Measurements from ENCODE around the gene SPRED2.

Gene SPRED2, protein sequence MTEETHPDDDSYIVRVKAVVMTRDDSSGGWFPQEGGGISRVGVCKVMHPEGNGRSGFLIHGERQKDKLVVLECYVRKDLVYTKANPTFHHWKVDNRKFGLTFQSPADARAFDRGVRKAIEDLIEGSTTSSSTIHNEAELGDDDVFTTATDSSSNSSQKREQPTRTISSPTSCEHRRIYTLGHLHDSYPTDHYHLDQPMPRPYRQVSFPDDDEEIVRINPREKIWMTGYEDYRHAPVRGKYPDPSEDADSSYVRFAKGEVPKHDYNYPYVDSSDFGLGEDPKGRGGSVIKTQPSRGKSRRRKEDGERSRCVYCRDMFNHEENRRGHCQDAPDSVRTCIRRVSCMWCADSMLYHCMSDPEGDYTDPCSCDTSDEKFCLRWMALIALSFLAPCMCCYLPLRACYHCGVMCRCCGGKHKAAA

DNA sequence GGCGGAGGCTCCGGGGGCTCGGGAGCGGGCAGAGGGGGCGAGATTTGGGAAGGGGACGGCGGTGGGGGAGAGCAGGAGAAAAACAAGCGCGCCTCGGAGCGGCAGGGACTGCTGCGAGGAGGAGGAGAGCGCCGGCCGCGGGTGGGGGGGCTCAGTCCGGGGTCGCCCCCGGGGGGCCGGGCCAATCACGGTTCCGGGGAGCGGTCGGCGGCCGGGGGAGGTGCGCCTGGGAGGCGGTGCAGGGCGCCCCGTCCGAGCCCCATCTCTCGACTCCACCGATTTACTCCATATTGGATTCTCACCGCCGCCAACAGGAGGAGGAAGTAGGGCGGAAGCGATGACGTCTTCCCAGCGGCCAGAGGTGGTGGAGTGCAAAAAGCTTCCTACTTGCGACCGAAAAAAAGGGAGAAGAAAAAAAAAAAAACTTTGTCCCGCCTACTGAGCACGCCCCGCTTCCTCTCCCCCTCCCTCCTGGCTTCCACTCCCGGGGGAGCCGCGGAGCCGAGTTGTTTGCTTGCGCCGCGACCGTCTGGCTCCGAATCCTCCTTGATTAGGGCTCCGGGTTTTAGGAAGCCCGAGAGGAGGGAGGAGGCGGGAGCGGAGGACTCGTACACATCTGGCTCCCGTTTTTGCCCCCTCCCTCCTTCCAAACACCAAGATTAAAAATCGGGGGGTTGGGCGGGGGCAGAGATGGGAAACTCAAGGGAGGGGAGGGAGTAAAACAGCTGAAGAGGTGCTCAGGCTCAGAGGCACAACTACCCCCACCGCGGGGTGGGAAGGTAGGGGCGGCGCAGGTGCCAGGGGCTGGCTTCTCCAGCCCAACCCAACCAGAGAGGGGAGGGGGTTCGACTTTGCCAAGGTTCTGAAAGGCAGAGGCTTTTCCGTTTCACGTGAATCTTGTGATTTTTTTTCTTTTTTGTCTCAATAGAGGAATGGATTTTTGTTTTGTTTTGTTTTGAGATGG is at the start of gene SPRED2:
SPRED2 (minus strand) TSS at position 373 of the 964 bp plus-strand sequence. CDS start 612 bp downstream, outside the sequence.
- DNase-seq = peak; percentile 12

DNA sequence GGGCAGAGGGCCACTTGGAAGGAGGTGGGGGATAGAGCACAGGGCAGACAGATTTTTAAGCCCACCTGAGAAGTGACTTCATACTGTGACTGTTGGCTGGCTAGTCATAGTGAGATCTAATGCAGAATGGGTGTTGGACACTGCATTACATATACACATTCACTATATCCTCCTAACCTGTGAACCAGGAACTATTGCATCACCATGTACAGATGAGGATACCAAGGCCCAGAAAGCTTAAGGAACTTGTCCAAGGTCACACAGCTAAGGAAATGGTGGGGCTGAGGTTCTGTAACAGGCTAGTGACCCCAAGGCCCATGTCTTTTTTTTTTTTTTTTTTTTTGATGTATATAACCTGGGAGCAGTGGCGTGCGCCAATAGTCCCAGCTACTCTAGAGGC is 49.6 kb upstream of the SPRED2 start:
- no peak for DNase-seq

DNA sequence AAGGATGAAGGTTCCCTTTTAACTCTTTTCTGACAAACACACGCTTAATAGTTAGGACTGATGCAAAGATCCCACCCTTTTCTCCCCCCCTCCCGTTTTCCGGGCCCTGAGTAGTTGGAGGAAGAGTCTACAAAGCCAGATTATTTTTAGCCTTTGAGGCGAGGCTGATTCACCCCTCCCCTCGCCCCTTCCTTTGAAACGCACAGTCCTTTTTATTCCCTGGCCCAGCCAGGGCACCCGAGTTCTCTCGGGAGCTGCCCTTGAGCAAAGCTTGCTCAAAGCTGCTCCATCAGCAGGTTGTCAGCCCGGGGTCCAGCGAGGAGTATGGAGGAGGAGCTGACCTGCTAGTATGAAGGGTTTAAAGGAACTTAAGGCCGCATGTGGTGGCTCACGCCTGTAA is 47.1 kb upstream of the SPRED2 start:
- DNase-seq = no peak

DNA sequence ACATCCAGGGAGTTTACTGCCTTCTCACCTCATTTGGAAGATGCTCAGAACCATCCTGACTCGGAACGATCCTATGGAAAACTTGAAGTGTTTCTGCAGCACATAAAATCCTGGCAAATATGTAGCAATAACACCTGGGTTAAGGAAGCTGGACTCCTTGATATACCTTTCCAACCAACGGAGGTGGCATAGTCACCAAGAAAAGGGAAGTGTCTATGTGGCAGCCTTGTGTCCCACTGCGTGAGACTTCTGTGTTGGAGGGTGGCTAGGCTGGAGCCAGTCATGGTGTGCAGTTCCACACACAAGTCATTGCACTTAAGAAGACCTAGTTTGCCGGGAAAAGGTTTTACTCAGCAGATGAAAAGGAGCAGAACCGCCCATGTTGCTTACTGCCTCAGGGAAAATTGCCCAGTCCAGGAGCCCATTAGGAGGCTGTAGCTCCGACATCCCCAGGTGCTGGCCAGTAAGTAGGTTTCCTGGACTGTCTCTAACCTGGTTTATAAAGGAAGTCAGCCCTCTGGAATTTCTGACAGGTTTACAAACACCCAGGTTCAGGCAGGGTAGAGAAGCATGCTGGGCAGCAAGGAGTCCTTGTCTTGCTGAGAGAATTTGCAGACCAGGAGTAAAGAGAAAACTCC is 46.2 kb upstream of the SPRED2 start:
- no peak for DNase-seq

DNA sequence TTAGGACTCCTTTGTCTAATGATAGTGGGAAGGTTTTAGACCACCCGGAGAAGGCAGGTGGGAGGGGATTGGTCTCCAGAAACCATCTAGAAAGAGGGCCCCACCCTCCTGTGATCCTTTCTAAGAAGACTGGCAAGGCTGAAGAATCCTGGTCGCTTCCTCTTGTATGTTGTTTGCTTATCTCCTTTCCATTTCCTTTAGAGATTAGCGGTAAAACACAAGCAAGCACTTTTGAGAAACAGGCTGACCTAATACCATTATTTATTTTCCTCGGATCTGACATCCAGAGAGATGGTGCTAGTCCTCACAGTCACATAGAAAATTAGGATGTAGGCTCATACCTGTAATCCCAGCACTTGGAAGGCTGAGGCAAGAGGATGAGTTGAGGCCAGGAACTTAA is 45.2 kb upstream of the SPRED2 start:
- no peak for DNase-seq

DNA sequence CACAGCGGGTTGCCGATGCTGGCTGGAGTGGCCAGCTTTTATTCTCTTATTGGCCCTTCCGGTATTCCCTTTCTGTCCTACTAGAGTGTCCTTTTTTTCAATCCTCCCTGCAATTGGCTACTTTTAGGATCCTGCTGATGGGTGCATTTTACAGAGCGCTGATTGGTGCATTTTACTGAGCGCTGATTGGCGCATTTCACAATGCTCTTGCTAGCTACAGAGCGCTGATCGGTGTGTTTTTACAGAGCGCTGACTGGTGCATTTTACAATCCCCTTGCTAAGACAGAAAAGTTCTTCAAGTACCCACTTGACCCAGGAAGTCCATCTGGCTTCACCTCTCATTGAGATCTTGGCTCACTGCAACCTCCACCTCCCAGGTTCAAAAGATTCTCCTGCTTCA is 44.4 kb upstream of the SPRED2 start:
- no peak for DNase-seq

DNA sequence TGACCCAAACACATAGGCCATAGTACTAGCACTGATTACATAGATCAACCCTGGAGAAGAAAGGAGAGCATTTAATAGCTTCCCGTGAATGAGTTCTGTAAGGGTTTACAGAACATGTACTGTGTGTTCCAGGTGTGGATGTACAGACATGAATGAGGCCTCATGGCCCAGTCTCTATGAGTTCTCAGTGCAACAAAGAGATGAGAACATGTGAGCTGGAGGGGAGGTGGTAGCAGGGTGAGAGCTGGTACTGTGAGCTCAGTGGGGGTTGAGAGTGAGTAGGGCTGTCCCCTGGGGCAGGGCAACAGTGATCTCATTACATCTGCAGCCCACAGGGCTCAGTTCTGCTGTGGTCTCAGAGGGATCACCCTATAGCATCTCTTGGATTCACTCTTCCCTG is 42.6 kb upstream of the SPRED2 start:
- DNase-seq = no peak

DNA sequence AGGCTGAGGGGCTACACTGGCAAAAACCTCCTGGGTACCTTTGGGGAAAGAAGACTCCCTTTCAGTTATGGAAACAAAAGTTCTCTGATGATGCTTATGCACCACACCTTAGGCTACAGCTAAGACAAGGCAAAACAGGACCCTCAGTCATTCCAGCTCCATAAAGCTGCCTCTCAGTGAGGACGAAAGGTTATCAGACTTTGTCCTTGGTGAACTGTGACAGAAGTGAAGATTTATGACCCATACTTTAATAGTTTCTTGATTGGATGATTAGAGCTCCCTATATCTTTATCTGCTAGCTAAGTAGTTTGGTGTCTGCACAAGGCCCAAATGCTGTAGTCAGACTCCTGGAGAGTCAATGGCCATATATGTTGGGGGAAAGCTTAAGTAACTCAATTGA is 40.6 kb upstream of the SPRED2 start:
- no peak for DNase-seq

DNA sequence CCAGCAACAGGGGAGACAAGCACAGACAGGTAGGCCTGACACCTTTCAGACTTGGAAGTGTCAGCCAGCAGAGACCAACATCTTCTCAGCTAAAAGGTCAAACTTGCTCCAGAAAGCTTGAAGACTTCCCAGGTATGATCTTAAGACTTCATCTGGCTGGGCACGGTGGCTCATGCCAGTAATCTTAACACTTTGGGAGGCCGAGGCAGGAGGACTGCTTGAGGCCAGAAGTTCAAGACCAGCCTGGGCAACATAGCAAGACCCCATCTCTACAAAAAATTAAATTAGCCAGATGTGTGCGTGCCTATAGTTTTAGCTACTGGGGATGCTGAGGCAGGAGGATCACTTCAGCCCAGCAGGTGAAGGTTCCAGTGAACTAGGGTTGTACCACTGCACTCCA is 39.0 kb upstream of the SPRED2 start:
- DNase-seq = no peak

DNA sequence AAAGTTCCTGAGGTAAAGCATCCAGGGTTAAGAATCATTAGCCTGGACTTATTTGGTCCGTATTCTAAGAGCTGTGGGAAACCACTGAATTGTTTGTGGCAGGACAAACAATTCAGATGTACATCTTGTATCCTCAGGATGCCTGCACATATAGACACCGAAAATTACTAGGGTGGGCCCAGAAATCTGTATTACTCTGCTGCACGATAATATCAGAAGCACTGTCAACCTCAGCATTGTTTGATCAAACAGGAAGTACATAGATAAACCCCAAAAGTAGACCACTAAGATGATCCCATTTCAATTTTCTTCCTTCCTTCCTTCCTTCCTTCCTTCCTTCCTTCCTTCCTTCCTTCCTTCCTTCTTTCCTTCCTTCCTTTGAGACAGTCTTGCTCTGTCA is 34.2 kb upstream of the SPRED2 start:
- DNase-seq = no peak

DNA sequence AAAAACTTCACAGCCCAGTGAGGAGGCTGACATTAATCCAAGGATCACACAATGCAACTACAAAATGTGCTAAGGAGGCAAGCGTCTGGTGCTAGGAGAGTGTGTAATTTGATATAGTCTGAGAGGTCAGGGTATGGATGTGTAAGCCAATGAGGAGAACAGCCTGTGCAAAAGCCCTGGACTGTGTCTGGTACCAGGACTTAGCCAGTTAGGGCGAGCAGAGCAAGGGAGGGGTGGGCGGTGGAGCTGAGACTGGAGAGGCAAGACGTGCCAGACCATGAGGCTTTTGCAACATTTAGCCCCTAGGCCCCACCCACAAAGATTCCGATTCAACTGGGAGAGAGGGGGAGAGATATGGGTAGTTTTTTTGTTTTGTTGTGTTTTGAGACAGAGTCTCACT is 33.5 kb upstream of the SPRED2 start:
- DNase-seq = no peak

DNA sequence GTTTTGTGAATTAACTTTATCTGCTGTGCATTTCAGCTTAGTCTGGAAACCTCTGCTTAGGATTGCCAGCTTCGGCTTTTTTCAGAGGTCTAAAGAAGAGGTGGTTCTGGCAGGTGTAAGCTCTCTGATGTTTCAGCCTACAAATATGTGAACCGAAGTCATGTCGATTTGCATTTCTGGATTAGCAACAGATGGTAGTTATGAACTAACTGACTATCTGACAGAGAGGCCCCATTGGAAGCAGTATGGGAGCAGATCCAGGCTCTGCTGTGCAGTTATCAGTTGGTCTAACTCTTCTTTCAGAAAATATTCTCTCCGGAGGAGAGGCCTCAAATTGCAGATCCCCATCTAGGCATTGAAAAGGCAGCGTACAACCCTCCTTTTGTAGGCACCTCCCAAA is 32.7 kb upstream of the SPRED2 start:
- DNase-seq = no peak

DNA sequence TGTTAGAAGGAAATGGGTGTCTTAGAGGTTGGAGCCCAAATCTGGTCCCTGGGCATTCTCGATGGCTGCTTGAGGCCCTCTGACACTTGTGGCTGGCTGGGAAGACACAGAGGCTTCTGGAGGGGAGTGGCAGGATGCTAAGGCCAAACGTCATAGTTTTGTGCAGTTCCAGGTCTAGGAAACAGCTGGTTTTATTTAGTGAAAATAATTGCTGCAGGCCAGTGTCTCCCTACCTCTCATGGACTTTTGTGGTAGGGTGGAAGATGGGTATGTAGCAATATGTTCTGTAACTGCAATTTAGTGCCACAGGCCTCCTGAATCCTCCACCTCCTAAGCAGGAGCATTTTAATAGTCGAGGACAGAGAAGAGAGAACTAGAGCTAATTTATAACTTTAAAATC is 32.2 kb upstream of the SPRED2 start:
- no peak for DNase-seq

DNA sequence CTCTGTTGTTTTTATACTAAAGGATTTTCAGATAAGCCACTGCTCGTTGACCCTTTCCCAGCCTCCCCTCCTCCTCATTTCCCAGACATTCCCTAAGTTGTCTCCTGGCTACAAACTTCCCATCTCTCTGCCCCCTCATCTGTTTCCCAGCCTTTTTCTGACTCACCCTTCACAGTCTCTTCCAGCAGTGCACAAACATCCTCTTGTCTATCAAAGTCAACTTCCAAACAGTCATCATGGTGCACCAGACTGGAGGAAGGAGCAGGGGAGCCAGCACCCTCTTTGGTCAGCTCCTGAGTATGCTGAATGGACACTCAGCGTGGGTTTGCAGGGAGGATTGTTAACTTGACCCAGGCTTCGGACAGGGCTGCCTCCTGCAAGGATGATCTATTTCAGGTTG is 26.6 kb upstream of the SPRED2 start:
- no peak for DNase-seq

DNA sequence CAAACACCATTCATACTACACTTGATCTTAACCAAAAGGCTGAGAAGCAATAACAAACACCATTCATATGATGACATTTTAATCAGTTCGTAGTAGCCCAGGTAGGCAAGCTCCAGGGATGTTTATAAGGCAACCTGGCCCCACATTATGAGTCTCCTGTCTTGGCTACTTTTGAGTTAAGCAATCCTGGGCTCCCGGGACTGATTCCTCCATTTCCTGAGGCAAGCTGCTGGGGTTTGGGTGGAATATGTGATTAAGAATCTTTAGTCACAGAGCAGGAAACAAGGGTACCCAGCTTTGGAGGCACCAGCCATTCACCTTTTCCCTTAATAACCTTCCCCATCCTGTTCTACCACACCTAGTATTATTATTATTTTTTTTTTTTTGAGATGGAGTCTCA is 24.5 kb upstream of the SPRED2 start:
- no peak for DNase-seq

DNA sequence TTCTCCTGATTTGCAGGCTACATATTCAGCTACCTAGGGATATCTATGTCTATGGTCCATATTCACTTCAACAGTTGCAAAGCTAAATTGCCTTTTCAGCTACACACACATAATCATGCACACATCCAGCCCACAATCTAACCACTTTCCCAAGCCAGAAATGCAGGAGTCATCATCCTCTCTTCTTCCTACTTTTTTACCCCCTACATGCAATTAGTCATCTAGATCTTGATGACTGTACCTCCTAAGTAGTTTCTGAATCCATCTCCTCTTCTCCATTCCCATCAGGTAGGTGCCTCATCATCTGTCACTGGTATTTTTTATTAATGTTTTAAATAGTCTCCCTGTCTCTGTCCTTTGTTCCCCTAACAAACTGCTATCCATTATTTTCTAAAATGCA is 23.7 kb upstream of the SPRED2 start:
- no peak for DNase-seq

DNA sequence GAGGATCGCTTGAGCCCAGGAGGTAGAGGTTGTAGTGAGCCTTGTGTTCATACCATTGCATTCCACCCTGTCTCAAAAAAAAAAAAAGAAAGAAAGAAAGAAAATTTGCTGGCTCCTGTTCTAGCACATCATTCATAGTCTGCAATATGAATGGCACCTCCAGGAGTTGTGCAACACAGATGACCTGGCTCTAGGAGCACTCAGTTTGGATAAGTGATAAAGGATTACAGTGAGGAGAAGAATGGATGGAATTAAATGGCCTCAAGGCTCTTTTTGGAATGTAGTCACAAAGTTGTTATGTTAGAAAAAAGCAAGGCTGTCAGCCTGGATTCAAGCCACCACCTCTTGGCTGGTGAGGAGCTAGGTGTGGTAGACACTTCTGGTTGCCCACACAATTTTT is 21.5 kb upstream of the SPRED2 start:
- DNase-seq = no peak

DNA sequence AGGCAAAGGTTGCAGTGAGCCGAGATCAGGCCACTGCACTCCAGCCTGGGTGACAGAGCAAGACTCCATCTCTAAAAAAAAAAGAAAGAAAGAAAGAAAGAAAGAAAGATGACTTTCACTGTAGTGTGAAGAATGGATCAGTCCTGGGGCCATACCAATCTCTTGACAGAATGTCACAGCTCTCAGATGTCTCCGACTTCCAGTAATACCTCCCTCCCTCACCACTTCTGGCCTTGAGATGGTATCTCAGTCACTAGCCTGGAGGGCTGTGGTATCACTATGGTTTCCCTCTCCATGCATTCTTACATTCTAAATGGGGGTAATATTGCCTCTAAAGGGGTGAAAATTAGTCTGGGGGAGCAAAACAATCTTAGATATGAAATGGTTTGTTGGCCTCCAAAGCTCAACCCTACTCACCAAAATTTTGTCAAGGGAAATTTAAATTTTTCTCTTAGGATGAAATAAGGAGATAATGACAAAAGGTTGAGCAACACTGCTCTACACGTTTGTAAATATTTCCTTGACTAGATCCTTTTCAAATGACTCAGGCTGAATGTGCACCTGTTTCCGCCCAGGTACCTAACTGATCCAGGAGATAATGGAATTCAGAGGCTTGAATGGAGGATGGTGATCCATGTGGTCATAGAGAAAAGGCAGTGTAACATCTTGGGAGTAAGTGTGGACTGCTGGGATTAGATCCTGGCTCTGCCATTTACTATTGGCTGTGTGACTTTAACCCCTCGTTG is 19.9 kb upstream of the SPRED2 start:
- DNase-seq = no peak

DNA sequence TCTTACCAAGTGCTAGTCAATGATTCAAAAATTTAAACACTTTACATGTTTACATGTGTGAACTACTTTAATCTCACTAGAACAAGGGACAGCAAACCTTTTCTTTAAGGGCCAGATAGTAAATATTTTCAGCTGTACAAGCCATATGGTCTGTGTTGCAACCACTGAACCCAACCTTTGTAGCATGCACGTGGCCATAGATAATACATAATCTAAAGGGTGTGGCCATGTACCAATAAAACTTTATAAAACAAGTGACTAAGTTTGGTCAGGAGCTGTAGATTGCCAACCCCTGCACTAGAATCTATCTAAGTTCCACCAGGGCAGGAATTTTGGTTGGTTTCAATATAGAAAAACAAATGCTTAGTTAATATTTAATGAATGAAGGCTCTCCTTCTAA is 18.4 kb upstream of the SPRED2 start:
- no peak for DNase-seq

DNA sequence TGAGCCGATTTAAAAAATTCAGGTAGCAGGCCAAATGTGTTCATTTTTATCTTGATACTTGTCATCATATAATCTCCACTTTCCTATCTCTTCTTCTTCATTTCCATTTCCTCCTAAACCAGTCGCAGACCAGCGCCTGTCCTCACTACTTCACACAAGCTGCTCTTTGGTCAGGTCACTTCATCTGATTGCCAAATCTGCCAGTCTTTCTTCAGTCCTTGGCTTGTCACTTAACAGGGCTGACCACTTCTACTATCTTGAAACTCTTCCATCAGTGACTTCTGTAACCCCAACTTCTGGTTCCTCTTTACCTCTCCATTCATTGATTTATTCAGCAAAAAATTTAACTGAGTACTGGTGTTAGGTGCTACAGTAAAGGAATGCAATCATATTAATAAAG is 18.0 kb upstream of the SPRED2 start:
- DNase-seq = no peak

DNA sequence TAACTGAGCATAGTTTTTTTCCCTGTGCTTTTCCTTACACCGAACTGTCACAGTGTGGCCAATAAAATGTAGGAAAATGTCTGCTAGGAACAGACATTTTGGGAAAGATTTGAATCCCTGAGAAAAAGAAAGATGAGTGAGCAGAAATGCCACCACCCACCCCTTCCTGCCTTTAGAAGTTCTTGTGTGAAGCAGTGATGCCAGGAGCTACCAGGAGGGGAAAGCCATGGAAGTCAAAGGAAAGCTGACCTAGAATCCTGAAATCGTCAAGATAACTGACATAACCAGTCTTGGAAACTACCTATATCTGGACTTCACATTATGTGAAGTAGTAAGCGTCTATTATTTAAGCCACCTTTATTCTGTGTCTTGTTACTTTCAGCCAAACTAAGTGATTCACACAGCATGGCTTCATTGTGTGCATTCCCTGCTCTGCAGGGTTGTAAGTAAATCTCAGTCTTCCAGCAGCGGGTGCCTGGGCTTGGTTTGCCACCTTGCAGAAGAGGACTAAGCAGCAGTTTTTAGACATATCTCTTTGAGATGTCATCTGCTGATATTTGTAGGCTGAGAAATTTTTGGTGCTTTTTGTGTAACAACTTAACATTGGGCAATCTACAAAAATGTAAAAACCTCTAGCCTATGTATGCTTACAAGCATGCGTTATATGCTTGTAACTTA is 11.2 kb upstream of the SPRED2 start:
- DNase-seq = no peak

DNA sequence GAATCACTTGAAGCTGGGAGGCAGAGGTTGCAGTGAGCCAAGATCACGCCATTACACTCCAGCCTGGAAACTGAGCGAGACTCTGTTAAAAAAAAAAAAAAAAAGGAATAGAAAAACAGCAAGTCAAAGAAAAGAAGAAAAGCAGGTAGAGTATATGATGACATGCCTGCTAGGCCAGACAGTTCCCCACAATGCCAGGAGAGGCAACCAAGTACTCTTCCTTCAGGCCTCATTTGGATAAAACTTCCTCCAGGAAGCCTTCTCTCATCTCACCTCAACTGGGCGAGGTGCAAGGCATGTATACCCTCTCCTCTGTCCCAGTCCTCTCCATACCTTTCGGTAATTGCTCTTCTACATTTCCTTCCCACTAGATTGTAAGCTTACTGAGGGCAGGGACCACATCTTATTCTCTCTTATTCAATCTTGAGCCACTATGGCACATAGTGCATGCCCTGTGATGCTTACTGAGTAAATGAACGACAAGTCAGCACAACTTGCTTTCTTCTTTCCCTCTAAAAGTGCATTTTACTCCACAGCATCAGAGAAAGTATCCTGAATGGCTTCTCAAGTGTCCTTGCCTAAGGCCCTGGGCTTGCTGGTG is 10.1 kb upstream of the SPRED2 start:
- no peak for DNase-seq

All from NCI-H2081 treated with DMSO at 0.1 percent for 48 hours (cell line).